HG03196 (cell line): ENCODE measurements around the gene NEUROD1.

ENCODE experiments used
- ATAC-seq: cut with Tn5 transposase; IDR thresholded peaks from one replicate; pipeline ENCODE4 v1.9.1; 2021; ENCODE audit not compliant: unreplicated experiment

Gene NEUROD1

GRCh38 chr2:181680937-181681811 lies 857 bp upstream of the NEUROD1 start:
- ATAC-seq: no peak

GRCh38 chr2:181679544-181679979 lies 755 bp downstream of the NEUROD1 start:
- no peak for ATAC-seq

GRCh38 chr2:181678861-181679543 lies 1.3 kb downstream of the NEUROD1 start:
- ATAC-seq: no peak

- ATAC-seq: no peak
Observed at GRCh38 chr2:181677912-181678586, 2.3 kb downstream of the NEUROD1 start.

- no peak for ATAC-seq
Observed at GRCh38 chr2:181675254-181675653, 5.1 kb downstream of the NEUROD1 start.

GRCh38 chr2:181674461-181674860 lies 5.9 kb downstream of the NEUROD1 start:
- ATAC-seq: no peak

GRCh38 chr2:181673173-181673572 lies 7.1 kb downstream of the NEUROD1 start:
- no peak for ATAC-seq

GRCh38 chr2:181672255-181673008 lies 7.9 kb downstream of the NEUROD1 start:
- peak; percentile 89 for ATAC-seq

- ATAC-seq: no peak
Observed at GRCh38 chr2:181670632-181671031, 9.7 kb downstream of the NEUROD1 start.

GRCh38 chr2:181667234-181667633 lies 13.1 kb downstream of the NEUROD1 start:
- ATAC-seq: no peak

GRCh38 chr2:181662287-181662686 lies 18.0 kb downstream of the NEUROD1 start:
- ATAC-seq: no peak

GRCh38 chr2:181660181-181660580 lies 20.1 kb downstream of the NEUROD1 start:
- no peak for ATAC-seq

- no peak for ATAC-seq
Observed at GRCh38 chr2:181658444-181658843, 21.9 kb downstream of the NEUROD1 start.

- ATAC-seq: no peak
Observed at GRCh38 chr2:181657379-181657778, 22.9 kb downstream of the NEUROD1 start.

- peak; percentile 84 for ATAC-seq
Observed at GRCh38 chr2:181656450-181657291, 23.6 kb downstream of the NEUROD1 start, which contains the start of gene CERKL. CERKL (minus strand) TSS chr2:181657105; CDS start chr2:181657006, 99 bp downstream.

- ATAC-seq: no peak
Observed at GRCh38 chr2:181655519-181655918, 24.8 kb downstream of the NEUROD1 start.

- no peak for ATAC-seq
Observed at GRCh38 chr2:181649436-181649979, 30.8 kb downstream of the NEUROD1 start.

- no peak for ATAC-seq
Observed at GRCh38 chr2:181648478-181649155, 31.7 kb downstream of the NEUROD1 start.

- no peak for ATAC-seq
Observed at GRCh38 chr2:181646415-181646987, 33.8 kb downstream of the NEUROD1 start.
